Smooth muscle cell of the pulmonary artery (primary cell): Measurements from ENCODE around the gene BIN1. TPM values are rescaled to one million over a fixed set of nuclear protein-coding genes. Genes with fewer than 3 reads are reported as not detected.

Experiments used
- total RNA-seq: library from RNA; depleted of rRNA; stranded (reverse); fragments of >200 nt; gene quantifications from 2 replicates; pipeline ENCODE4 v1.2.3, GENCODE V29; 2014

BIN1 gene
- 27.4 and 36.8 TPM in 2 replicates for total RNA-seq

GRCh38 chr2:127106991-127107621 lies at the start of gene BIN1:
BIN1 (minus strand) TSS chr2:127107154; CDS start chr2:127106943, 211 bp downstream.

Other genes starting within 250 kb of the BIN1 start
- not detected in 2 replicates for gene TEX51, start 208.3 kb downstream of the BIN1 start, total RNA-seq
- under 0.01 and 0.13 TPM in 2 replicates for gene CYP27C1, start 113.1 kb upstream of the BIN1 start, total RNA-seq
- gene ERCC3, start 187.0 kb upstream of the BIN1 start, total RNA-seq, result 36.4 and 40.7 TPM in 2 replicates